DMS153 treated with DMSO at 0.1 percent for 48 hours (cell line): ENCODE measurements around the gene JAK3.
A peak's percentile ranks its signal among the peaks of the same experiment; 100 is the strongest.

Experiments used
- DNase-seq: peaks from one replicate; lab custom pipeline; 2025; ENCODE audit not compliant: unreplicated experiment; lab: John Stamatoyannopoulos, UW

Gene JAK3

DNA sequence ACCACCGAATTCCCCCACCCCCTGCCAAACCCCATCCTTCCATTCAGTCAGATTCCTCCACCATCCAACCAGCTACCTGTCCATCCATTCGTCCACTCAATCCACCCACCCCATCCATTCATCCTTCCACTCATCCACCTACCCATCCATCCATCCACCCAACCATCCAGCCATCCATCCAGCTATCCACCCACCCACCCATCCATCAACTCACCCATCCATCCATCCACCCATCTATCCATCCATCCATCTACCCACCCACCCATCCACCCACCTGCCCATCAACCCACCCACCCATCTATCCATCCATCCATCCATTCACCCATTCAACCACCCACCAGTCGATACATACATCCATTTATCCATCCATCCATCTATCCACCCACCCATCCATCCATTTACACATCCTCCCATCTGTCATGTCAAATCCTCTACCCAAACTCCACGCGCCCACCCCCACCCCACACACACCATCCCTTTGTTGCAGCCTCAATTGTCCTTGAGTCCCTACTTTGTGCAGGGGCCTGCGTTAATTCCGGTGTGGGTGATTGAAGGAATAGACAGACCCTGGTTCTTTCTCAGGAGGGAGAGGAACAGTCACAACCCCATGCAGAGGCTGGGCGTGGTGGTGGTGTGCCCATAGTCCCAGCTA lies 18.7 kb upstream of the JAK3 start:
- no peak for DNase-seq

DNA sequence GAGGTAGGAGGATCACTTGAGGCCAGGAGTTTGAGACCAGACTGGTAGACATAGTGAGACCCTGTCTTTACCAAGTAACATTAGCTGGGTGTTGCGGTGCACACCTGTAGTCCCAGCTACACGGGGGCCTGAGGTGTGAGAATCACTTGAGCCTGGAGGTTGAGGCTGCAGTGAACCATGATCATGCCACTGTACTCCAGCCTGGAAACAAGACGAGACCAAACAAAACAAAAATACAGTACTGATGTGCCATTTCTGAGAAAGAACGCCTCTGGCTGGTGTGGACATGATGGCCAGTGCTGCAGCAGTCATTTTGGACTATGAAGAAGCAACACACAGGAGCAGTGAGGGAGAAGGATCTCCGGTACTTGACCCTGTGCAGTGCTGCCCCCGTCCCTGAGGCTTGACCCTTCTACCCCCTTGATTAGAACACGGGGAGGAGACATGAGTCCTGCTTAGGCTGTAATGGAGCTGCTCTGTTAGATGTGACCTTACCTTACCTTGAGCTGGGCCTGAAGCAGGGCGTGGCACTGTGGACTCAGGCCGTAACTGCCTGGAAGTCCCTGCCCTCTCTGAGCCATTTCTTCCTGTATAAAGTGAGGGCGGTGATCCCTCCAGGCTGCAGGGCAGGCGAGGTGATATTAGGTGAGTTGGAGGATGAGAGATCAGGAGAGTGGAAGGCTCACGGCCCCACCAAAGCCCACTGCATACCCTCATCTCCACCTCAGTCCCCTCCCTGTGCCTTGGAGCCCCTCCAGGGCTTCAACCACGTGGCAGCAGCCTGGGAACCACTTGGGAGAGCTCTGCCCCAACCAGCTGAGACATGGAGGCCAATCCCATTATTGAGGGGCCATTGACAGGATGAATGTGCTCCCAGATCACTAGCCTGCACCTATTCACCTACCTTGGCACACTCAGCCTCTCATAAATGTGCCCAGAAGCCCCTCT lies 17.9 kb upstream of the JAK3 start:
- no peak for DNase-seq

DNA sequence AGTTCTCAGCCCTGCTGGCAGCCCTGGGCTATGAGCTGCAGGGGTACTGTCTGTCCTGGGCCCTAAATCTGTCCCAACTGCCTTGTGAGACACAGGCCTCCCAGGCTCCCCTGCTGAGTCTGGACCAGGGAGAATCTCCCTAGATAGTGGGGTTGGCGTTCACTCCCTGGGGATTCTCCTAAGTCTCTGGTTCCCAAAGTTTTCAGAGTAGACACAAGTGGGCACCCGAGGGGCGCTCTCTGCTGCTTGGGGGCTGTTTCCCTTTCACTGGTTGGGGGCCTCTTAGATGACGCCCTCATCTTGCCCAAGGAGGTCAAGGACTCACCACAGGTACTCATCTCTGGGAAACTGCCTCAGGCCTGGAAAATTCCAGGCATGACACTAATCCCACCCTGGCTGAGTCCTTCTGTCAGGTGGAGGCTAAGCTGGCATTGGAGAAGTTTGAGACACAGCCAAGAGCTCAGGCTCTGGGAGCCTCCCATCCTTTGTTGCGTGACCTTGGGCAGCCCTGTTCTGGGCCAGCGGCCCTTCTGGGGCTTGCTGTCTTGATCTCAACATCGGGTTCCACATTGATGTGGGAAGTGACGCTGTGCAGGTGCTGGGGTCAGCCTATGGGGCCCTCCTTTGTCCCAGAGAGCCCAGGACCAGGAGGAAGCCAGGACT lies 15.9 kb upstream of the JAK3 start:
- no peak for DNase-seq

DNA sequence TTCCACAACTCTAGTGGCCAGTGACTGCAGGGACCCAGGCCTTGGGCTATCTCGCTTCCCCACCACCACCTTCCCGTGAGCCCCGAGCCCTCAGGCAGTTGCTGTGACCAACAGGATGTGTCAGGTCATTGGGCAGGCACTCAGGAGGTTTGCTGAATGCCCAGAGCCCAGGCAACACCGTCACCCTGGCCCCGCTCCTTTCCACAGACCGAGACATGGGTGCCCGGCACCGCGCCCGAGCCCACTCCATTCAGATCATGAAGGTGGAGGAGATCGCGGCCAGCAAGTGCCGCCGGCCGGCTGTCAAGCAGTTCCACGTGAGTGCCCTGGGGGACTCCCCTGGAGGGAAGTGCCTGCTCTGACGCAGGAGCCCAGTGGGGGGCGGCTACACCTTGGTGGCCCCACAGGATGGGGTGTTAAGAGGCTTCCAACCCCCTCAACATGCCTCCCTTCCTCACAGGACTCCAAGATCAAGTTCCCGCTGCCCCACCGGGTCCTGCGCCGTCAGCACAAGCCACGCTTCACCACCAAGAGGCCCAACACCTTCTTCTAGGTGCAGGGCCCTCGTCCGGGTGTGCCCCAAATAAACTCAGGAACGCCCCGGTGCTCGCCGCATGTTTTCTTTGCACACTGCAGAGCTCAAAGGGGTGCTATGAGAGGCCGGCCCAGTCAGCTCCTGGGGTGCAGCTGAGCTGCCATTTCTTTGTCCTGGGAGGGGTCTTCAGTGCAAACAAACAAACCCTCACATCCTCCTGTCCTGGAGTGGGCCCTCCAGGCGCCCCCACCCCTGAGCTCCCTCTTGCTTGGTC lies 15.1 kb upstream of the JAK3 start:
- DNase-seq: no peak

DNA sequence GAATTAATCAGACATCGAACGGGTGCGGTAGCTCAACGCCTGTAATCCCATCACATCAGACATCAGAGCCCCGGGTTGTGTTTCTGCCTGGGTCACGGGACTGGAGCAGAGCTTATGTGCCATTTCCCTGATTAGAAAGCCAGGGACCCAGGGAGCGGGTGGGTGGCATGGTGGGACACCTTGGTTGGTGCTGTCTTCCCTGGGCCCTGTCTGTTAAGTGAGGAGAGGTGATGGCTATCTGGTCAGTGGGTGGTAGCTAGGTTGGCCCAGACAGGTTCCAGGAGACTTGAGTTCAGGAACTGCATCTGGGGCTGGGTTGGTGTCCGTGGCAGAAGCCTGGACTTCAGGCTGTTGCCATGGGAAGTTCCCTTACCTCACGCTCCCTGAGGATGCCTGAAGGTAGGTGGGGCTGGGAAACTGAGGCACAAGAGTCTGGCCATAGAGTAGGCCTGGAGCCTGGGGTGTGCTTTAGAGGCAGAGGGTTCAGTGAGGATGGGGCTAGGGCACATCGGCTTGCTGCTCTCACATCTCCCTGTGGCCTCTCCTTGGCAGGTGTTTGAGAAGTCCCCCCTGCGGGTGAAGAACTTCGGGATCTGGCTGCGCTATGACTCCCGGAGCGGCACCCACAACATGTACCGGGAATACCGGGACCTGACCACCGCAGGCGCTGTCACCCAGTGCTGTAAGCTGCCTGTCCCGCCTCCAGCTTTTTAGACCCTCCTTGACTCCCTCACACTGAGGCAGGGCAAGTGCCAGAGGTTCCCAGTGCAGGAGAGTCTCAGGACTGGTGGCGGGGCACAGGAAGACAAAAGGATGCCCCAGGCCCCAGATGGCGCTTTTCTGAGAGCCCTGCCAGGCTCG lies 14.0 kb upstream of the JAK3 start:
- DNase-seq: no peak

DNA sequence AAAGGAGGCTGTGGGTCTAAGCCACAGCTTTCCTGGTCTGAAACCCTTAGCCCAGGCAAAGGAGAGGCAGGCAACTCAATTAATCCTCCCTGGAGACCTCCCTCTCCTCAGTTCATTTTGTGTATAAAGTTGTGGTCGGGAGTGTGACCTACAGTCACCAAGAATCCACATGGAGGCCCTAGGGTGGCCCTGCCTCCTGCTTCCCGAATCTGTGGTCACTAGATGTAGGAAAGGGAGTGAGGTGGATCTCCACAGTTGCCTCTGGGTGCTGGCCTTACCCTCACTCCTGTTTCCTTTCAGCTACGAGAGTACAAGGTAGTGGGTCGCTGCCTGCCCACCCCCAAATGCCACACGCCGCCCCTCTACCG lies 13.2 kb upstream of the JAK3 start:
- no peak for DNase-seq

DNA sequence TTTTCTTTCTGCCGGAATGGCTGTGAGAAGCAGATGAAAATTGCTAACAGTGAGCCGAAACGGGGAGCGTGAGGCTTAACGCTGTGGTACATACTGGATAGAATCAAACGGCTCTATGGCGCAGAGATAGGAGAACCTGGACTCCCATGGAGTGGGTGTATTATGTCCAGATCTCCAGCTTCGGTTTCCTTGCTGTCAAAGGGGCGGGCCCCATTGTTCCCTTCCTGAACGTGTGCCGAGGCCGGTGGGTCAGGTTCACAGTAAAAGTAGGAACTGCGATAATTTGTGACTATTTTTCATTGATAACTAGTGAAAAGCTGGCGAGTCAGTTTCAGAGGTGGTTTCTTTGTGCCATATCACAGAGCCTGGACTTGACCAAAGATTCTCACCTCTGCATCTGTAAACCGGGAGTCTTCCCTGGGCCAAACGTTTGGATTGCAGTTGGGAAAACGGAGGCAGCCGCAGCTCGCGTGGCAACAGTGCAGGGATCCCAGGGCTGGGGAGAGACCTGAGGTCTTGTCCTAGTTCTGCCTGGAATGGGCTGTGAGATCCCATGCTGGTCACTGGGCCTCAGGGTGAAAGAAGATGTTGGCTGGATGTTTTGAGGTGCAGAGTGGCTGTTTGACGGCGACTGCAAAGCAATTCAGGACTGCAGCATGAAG lies 12.7 kb upstream of the JAK3 start:
- no peak for DNase-seq

DNA sequence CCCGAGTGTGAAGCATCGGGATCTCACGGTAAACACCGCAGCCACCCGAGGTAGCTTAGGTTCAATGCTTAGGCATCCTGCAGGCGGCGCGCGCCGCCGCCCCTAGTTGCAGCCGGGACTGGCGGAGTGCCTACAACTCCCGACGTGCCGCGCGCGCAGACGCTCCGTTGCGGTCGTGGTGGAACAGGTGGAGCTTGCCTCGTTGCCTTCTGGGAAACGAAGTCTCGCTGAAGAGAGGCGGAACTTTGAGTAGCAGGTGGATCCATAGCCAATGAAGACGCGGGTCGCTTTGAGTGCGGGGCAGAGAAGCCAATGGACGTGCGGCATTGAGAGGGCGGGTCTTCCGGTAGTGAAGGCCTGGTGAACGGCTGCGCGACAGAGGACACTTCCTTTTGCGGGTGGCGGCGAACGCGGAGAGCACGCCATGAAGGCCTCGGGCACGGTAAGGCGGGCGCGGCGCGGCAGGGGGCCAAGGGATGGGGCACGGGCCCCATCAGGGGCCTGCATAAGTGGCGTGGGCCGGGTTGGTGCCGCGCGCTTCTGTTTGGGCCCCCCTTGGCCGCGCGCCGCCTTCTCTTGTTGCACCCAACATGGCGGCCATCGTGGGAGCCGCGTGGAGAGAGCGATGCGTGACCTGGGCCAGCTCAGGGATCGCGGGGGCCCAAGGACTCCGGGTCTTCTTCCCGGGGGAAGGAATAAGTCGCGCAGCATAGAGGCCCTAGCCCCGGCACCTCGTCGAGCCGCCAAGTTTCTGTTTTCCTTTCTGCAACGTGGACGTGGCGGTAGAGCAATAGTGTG lies 11.9 kb upstream of the JAK3 start, which contains the start of gene RPL18A:
TSS of gene RPL18A (plus strand) at position 378 of the 798 bp plus-strand sequence. CDS start at position 425, 47 bp downstream.
- peak; percentile 97 for DNase-seq

DNA sequence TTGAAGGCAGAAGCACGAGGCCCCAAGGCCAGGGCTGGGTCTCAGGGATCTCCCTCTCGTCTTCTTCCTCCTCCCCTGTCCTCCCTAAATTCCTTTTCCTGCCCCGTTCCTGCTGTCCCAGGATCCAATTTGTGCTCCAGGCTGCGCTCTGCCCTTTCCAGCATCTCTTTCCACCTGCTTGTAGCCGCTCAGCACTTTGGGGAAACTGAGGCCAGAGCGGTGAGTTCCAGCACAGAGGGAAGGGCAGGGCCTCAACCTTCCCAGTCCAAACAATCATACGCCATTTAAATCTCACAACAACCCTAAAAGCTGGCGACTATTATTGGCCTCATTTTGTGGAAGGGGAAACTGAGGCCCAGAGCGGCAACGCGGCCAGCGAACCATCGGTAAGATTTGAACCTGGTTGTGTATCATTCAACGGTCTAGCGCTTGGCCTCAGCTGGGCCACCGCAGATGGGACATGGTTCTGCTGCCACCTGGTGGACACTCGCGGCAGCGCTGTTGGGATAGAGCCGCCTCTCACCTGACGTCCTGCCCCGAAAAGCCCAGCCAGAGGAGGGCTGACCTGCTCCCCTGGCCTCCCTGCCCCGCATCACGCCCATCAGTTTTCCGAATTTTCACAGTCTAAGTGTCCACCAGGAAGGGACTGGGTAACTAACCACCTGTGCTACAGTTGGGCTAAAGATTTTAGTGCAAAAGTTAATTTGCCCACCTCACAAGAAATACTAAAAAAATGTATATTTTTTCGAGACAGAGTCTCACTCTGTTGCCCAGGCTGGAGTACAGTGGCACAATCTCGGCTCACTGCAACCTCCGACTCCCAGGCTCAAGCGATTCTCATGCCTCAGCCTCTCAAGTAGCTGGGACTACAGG lies 7.7 kb upstream of the JAK3 start:
- peak; percentile 66 for DNase-seq

DNA sequence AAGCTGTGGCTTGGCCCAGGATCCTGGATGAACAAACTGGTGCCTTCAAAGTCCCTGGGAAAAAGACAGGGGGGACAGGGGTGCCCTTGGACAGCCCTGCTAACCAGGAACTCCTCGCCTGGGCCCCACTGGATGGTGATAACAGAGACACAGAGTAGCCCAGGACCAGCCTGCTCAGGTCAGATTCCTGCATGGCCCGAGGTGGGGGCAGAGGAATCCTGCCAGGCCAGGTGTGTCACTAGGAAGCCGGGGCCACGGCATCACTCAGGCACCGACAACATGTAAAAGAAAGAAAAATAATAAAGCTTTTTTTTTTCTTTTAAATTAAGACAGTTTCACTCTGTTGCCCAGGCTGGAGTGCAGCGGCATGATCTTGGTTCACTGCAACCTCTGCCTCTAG lies 6.3 kb upstream of the JAK3 start:
- no peak for DNase-seq

DNA sequence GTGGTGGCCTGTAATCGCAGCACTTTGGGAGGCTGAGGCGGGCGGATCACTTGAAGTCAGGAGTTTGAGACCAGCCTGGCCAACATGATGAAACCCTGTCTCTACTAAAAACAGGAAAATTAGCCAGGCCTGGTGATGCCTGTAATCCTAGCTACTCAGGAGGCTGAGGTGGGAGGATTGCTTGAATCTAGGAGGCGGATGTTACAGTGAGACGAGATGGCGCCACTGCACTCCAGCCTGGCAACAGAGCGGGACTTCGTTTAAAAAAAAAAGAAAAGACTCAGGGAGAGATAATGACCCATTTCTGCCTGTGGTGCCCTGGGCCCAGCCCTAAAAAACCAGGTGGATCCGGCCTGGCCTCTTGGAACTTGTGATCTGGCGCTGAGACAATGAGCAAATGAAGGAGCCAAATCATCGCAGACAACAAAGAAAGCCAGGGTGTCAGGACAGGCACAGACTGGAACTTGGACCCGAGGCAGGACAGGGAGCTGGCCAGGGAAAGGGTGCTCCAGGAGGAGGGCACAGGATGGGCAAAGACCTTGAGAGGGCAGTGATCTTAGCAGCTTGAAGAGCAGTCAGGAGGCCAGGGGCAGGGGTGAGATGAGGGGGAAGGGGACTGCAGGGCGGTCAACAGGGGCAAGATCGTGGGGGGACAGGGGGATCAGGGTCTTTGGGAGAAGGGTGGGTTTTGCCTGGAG lies 962 bp upstream of the JAK3 start:
- no peak for DNase-seq

DNA sequence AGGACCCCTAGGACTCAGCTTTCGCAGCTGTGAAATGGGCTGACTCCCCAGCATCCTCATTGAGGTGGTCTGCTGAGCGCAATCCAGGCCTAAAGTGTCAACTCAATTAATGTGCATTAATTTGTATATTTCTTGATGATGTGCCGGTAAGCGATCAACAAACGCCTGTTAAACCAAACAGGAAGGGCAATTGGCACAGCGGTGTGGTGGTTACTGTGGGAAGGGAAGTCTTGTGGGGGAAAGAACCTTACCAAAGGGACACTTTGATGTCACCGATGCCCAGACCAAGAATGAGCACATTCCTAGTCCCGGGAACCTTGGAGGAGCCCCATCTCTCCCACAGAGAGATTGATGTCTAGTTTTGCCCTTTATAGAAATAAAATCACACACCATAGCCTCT lies 1.6 kb downstream of the JAK3 start:
- no peak for DNase-seq

DNA sequence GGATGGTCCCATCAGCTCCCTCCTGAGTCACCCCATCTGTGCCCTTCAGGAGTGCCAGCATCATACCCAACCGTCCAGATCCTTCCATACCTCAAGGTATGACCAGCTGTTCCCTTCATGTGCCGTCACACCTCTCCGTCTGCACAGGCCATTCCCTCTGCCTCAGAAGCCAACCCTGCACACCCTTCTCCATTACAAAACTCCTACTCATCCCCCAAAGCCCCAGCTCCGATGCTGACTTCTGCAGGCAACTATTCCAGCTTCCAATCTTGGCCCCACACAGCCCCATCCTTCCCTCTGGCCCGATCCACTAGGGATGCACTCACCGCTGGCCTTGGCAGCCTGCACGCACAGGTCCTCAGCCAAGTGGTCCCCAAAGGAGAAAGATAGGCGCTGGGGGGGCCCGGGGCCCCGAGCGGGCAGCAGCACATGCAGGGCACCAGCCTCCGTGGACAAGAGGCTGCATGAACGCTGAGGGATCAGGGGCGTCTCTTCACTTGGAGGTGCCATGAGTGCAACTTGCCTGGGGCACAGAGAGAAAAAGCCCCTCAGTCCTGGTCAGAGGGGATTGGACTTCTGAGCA lies 3.8 kb downstream of the JAK3 start:
- DNase-seq: no peak

DNA sequence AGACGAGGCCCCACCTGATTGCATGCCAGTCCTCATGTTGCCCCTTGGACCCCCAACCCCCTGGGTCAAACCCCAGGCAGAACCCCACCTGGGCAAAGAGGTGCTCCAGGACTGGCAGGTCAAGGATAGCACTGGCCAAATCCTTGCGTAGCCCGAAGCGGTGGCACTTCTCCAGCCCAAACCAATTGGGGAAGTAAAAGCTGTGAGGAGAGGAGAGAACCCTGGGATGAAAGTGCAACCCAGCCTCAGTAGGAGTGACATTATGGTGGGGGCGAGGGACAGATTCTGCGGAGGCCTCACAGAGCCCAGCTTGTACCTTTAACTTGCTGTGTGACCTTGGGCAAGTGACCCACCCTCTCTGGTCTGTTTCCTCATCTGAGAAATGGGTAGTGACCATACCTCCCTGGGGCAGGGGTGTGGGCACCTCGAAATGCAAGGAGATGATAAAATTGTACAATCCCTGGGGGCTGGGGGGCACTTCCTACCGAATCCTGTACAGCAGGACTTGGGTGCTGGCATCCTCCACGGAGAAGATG lies 4.4 kb downstream of the JAK3 start:
- DNase-seq: no peak

DNA sequence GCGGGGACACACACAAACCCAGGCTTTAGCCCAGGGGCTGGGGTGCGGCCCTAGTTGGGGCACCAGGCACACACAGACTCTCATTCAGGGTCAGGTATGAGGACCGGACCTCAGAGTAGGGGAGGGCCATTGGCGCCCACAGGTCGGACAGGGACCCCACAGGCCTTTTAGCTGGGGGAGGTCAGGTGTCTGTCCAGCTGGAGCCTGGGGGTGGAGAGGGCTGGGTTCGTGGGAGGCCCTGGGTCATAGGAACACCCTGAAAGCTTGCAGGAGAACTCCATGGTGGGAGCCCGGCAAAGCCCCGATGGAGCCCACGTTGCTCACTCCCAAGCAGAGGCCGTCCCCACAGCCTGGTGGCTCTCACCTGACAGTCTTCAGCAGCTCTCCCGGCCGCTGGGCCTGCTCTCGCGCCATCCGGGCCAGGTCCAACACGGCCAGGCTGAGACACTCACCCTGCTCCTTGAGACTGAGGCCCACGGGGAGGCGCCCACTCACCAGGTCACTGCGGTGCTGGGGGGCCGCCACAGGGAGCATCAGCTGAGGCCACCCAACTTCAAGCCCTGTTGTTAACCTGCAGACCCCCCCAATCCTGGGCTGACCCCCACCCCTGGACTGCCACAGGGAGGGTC lies 5.0 kb downstream of the JAK3 start:
- DNase-seq: no peak
